HEK293 (cell line): Measurements from ENCODE around the gene SQOR.

Experiments
- CTCF ChIA-PET: fragments of 350-600 bp; formaldehyde crosslinking; extraction: SDS; loops from one replicate; lab custom pipeline; 2021; ENCODE audit warnings: antibody characterized with exemption; lab: Yijun Ruan, JAX
- POLR2A ChIA-PET: fragments of 300-600 bp; formaldehyde crosslinking; extraction: SDS; loops from one replicate; lab custom pipeline; 2020; ENCODE audit warnings: antibody characterized with exemption, inconsistent platforms; lab: Yijun Ruan, JAX
- H3K27ac ChIP-seq: fragments of 200-500 bp; sonication (Bioruptor generic); 2 replicates; pipeline ENCODE4 v1.5.1; 2014; ENCODE audit warnings: low read depth, low read length, control low read depth, inconsistent platforms; ENCODE audit errors: extremely low read depth
- H3K36me3 ChIP-seq, 2 experiments: fragments of 200-500 bp in 1 of 2; sonication (Bioruptor generic) in 1 of 2; 1 replicate in 1 of 2; 2 replicates in 1 of 2; pipeline ENCODE4 v1.5.1; 2014 to 2017; ENCODE audit warnings: inconsistent platforms in 2 of 2, low read length in 2 of 2; ENCODE audit not compliant: control insufficient read depth in 2 of 2, insufficient read depth in 1 of 2
- H3K4me1 ChIP-seq: fragments of 200-500 bp; sonication (Bioruptor generic); 2 replicates; pipeline ENCODE4 v1.5.1; 2014; ENCODE audit warnings: mild to moderate bottlenecking, low read length, inconsistent platforms; ENCODE audit not compliant: control insufficient read depth, insufficient read depth
- H3K4me3 ChIP-seq: 2 replicates; pipeline ENCODE4 v1.5.1; 2011; ENCODE audit warnings: low read depth, mild to moderate bottlenecking, control low read depth, low read length, moderate library complexity
- H3K9me3 ChIP-seq: fragments of 200-500 bp; sonication (Bioruptor generic); 2 replicates; pipeline ENCODE4 v1.5.1; 2014; ENCODE audit warnings: low read depth, low read length, inconsistent platforms; ENCODE audit not compliant: control insufficient read depth, insufficient read depth
- CTCF ChIP-seq: fragments of 450-650 bp; formaldehyde crosslinking; IDR thresholded peaks from 2 replicates; pipeline ENCODE4 v1.5.1; 2016; ENCODE audit warnings: missing biosample characterization, missing genetic modification characterization
- GLIS2 ChIP-seq: fragments of 450-650 bp; formaldehyde crosslinking; IDR thresholded peaks from 2 replicates; pipeline ENCODE4 v1.5.1; 2016; ENCODE audit warnings: missing biosample characterization, missing genetic modification characterization
- SETDB1 ChIP-seq: IDR thresholded peaks from one replicate; pipeline ENCODE4 v1.6.1; 2017; ENCODE audit warnings: mild to moderate bottlenecking, low read length, moderate library complexity, mixed read lengths; ENCODE audit not compliant: insufficient read length
- SP3 ChIP-seq: fragments of 450-650 bp; formaldehyde crosslinking; IDR thresholded peaks from 2 replicates; pipeline ENCODE4 v1.5.1; 2016; ENCODE audit warnings: missing biosample characterization, missing genetic modification characterization
- TRIM28 ChIP-seq: IDR thresholded peaks from 2 replicates; pipeline ENCODE4 v1.6.1; 2011; ENCODE audit warnings: low read length, control low read depth, borderline replicate concordance
- YY2 ChIP-seq: fragments of 450-650 bp; formaldehyde crosslinking; IDR thresholded peaks from 2 replicates; pipeline ENCODE4 v1.5.1; 2016; ENCODE audit warnings: missing biosample characterization, missing genetic modification characterization
- ZBTB26 ChIP-seq: fragments of 450-650 bp; formaldehyde crosslinking; optimal IDR thresholded peaks from 2 replicates; pipeline ENCODE3; 2016; ENCODE audit warnings: missing biosample characterization, mild to moderate bottlenecking, missing genetic modification characterization
- ZEB2 ChIP-seq: fragments of 450-650 bp; formaldehyde crosslinking; IDR thresholded peaks from 2 replicates; pipeline ENCODE4 v1.5.1; 2016; ENCODE audit warnings: missing biosample characterization, missing genetic modification characterization
- ZFP69B ChIP-seq: fragments of 450-650 bp; formaldehyde crosslinking; IDR thresholded peaks from 2 replicates; pipeline ENCODE4 v1.5.1; 2016; ENCODE audit warnings: missing biosample characterization, missing genetic modification characterization
- ZIC2 ChIP-seq: fragments of 450-650 bp; formaldehyde crosslinking; IDR thresholded peaks from 2 replicates; pipeline ENCODE4 v1.5.1; 2016; ENCODE audit warnings: missing biosample characterization, missing genetic modification characterization
- ZNF155 ChIP-seq: fragments of 450-650 bp; formaldehyde crosslinking; IDR thresholded peaks from 2 replicates; pipeline ENCODE4 v1.5.1; 2016; ENCODE audit warnings: missing biosample characterization, missing genetic modification characterization
- ZNF16 ChIP-seq: fragments of 450-650 bp; formaldehyde crosslinking; IDR thresholded peaks from 2 replicates; pipeline ENCODE4 v1.5.1; 2016; ENCODE audit warnings: low read depth, missing biosample characterization, missing genetic modification characterization
- ZNF23 ChIP-seq: fragments of 450-650 bp; formaldehyde crosslinking; IDR thresholded peaks from 2 replicates; pipeline ENCODE4 v1.5.1; 2016; ENCODE audit warnings: missing biosample characterization, missing genetic modification characterization, borderline replicate concordance
- ZNF354C ChIP-seq: fragments of 450-650 bp; formaldehyde crosslinking; IDR thresholded peaks from 2 replicates; pipeline ENCODE4 v1.5.1; 2016; ENCODE audit warnings: missing biosample characterization, missing genetic modification characterization, low read depth, borderline replicate concordance
- ZNF394 ChIP-seq: fragments of 450-650 bp; formaldehyde crosslinking; IDR thresholded peaks from 2 replicates; pipeline ENCODE4 v1.5.1; 2016; ENCODE audit warnings: missing biosample characterization, missing genetic modification characterization, mild to moderate bottlenecking, moderate library complexity, borderline replicate concordance
- ZNF473 ChIP-seq: fragments of 450-650 bp; formaldehyde crosslinking; IDR thresholded peaks from 2 replicates; pipeline ENCODE4 v1.5.1; 2017; ENCODE audit warnings: missing biosample characterization, missing genetic modification characterization
- ZNF585B ChIP-seq: fragments of 450-650 bp; formaldehyde crosslinking; IDR thresholded peaks from 2 replicates; pipeline ENCODE4 v1.5.1; 2016; ENCODE audit warnings: missing biosample characterization, missing genetic modification characterization
- ZNF629 ChIP-seq: fragments of 450-650 bp; formaldehyde crosslinking; IDR thresholded peaks from 2 replicates; pipeline ENCODE4 v1.5.1; 2017; ENCODE audit warnings: missing biosample characterization, missing genetic modification characterization
- ZNF654 ChIP-seq: fragments of 450-650 bp; formaldehyde crosslinking; IDR thresholded peaks from 2 replicates; pipeline ENCODE4 v1.5.1; 2016; ENCODE audit warnings: low read depth, missing biosample characterization, missing genetic modification characterization
- ZNF660 ChIP-seq: fragments of 450-650 bp; IDR thresholded peaks from 2 replicates; pipeline ENCODE4 v1.5.1; 2018; ENCODE audit warnings: missing biosample characterization, mild to moderate bottlenecking, missing genetic modification characterization
- ZNF692 ChIP-seq: fragments of 450-650 bp; formaldehyde crosslinking; IDR thresholded peaks from 2 replicates; pipeline ENCODE4 v1.5.1; 2016; ENCODE audit warnings: missing biosample characterization, missing genetic modification characterization
- ZNF701 ChIP-seq: fragments of 450-650 bp; formaldehyde crosslinking; IDR thresholded peaks from 2 replicates; pipeline ENCODE4 v1.5.1; 2016; ENCODE audit warnings: missing biosample characterization, missing genetic modification characterization
- ZNF707 ChIP-seq: fragments of 450-650 bp; formaldehyde crosslinking; IDR thresholded peaks from 2 replicates; pipeline ENCODE4 v1.5.1; 2016; ENCODE audit warnings: missing biosample characterization, missing genetic modification characterization
- ZSCAN16 ChIP-seq: fragments of 450-650 bp; formaldehyde crosslinking; IDR thresholded peaks from 2 replicates; pipeline ENCODE4 v1.5.1; 2016; ENCODE audit warnings: missing biosample characterization, missing genetic modification characterization
- ZSCAN4 ChIP-seq: fragments of 450-650 bp; formaldehyde crosslinking; IDR thresholded peaks from 2 replicates; pipeline ENCODE4 v1.5.1; 2017; ENCODE audit warnings: missing biosample characterization, missing genetic modification characterization

The SQOR gene

GRCh38 chr15:45710657-45711056 lies 75.8 kb downstream of the SQOR start:
- CTCF ChIA-PET, result interaction anchor here (1.3 kb wide), 1 partner anchor 79 kb away, joined by 5 read pairs; no protein-coding TSS in a partner anchor
- TF ChIP-seq ZSCAN4 (tag by site-specific recombination) (no peak), SP3 (tag by site-specific recombination) (no peak), ZNF692 (no peak), ZSCAN16 (tag by site-specific recombination) (no peak), ZNF155 (tag by site-specific recombination) (no peak), ZNF701 (tag by site-specific recombination) (no peak), TRIM28 (no peak), YY2 (tag by site-specific recombination) (no peak), ZEB2 (tag by site-specific recombination) (no peak), ZNF707 (tag by site-specific recombination) (no peak), ZIC2 (tag by site-specific recombination) (no peak), ZBTB26 (no peak), ZNF473 (tag by site-specific recombination) (no peak), ZNF354C (tag by site-specific recombination) (no peak), SETDB1 (no peak), ZNF629 (tag by site-specific recombination) (no peak), ZNF585B (tag by site-specific recombination) (no peak), GLIS2 (tag by site-specific recombination) (no peak), ZNF16 (no peak)
- Histone ChIP-seq H3K4me3 (no peak overlapping the region), H3K36me3 (no peaks in the 10 kb centered on the region), H3K27ac (no peak overlapping the region), H3K9me3 (no peaks in the 10 kb centered on the region), H3K4me1 (no peaks in the 10 kb centered on the region)
- POLR2A ChIA-PET, result no interaction called here

GRCh38 chr15:45714590-45715488 lies 80.0 kb downstream of the SQOR start:
- H3K9me3 ChIP-seq, result no peaks in the 10 kb centered on the region
- no peaks in the 10 kb centered on the region for H3K4me1 ChIP-seq
- H3K27ac ChIP-seq, result no peak overlapping the region
- no peak overlapping the region for H3K4me3 ChIP-seq
- peak; percentile 76 for TF ChIP-seq ZFP69B
- TF ChIP-seq ZNF654 (tag by site-specific recombination), result peak; percentile 75
- peak; percentile 95 for TF ChIP-seq ZNF692
- TF ChIP-seq ZNF394, result no peak
- TF ChIP-seq ZNF23 (tag by site-specific recombination), result no peak
- 0 out of 2 replicates have a peak, but pooled peaks have one; percentile 33 for TF ChIP-seq ZNF660 (tag by site-specific recombination)
- peak; percentile 54; the same call in 1 of the 2 replicates for TF ChIP-seq CTCF (tag by site-specific recombination)
- TF ChIP-seq, all 188 proteins: peak for 5
- POLR2A ChIA-PET, result no interaction called here
- no peaks in the 10 kb centered on the region for H3K36me3 ChIP-seq
- CTCF ChIA-PET, result interaction anchor here (0.5 to 2.5 kb wide), 10 partner anchors 9 to 235 kb away, joined by 3 to 26 read pairs (median 5); no protein-coding TSS in a partner anchor
